ENCODE data around the gene PPM1A.

The PPM1A gene

GRCh38 chr14:60273956-60274355 is 24.9 kb downstream of the PPM1A start:
- DNase-seq (ENCODE audit: low read depth), result no peak
- no peak overlapping the region for H3K4me3 ChIP-seq (ENCODE audit: low read depth, low read length)
- TF ChIP-seq POLR2A (IDR thresholded peaks at IDR 0.05; ENCODE audit: extremely low read depth, insufficient read length), result no peak
- TF ChIP-seq, protein P1, sequence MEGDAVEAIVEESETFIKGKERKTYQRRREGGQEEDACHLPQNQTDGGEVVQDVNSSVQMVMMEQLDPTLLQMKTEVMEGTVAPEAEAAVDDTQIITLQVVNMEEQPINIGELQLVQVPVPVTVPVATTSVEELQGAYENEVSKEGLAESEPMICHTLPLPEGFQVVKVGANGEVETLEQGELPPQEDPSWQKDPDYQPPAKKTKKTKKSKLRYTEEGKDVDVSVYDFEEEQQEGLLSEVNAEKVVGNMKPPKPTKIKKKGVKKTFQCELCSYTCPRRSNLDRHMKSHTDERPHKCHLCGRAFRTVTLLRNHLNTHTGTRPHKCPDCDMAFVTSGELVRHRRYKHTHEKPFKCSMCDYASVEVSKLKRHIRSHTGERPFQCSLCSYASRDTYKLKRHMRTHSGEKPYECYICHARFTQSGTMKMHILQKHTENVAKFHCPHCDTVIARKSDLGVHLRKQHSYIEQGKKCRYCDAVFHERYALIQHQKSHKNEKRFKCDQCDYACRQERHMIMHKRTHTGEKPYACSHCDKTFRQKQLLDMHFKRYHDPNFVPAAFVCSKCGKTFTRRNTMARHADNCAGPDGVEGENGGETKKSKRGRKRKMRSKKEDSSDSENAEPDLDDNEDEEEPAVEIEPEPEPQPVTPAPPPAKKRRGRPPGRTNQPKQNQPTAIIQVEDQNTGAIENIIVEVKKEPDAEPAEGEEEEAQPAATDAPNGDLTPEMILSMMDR (IDR thresholded peaks at IDR 0.05; ENCODE audit: low read depth, low read length), result no peak
- no peak for TF ChIP-seq MYC (IDR thresholded peaks at IDR 0.05; ENCODE audit: low read depth, low read length)
- no peak for TF ChIP-seq MAX (IDR thresholded peaks at IDR 0.05; ENCODE audit: low read depth, low read length)

DNA sequence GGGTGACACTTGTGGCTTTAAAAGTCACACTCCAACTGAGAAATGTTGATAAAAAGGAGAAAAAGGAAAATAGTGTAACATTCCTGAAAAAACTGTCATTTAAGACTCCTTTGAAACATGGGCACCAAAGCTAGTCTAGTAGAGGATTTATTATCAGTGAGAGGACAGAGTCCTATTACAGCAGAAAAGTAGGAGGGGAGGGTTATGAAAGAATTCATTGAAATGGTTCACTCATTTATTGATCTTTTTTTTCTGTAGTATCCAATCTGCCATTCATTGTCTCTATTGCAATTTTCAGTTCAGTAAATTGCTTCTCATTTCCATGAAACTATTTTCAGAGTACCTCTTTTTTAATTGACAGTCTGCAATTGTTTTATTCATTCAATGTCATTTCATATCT is 25.4 kb downstream of the PPM1A start:
- no peak for TF ChIP-seq MAX (IDR thresholded peaks at IDR 0.05; ENCODE audit: low read depth, low read length)
- TF ChIP-seq MYC (IDR thresholded peaks at IDR 0.05; ENCODE audit: low read depth, low read length), result no peak
- TF ChIP-seq POLR2A (IDR thresholded peaks at IDR 0.05; ENCODE audit: extremely low read depth, insufficient read length), result no peak
- TF ChIP-seq, protein P1 (IDR thresholded peaks at IDR 0.05; ENCODE audit: low read depth, low read length), result no peak
- no peak overlapping the region for H3K4me3 ChIP-seq (ENCODE audit: low read depth, low read length)
- no peak for DNase-seq (ENCODE audit: low read depth)

DNA sequence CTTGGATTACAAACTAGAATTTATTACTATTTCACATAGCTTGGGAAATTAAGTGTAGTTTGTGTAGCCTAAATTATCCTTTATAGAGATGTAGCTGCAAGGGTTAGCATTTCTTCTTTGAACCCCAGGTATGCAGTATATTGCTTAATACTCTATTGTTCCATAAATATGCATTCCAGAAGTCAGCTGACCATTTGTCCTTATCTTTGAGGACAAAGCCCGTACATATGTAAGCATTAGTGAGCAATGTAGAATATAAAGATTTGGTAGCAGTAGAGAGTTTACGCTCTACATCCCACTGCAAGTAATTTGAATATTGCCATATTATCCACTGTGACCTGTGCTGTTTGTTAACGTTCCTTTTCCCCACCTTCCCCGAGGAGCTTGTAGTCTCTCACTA is 26.9 kb downstream of the PPM1A start:
- no peak for TF ChIP-seq MYC (IDR thresholded peaks at IDR 0.05; ENCODE audit: low read depth, low read length)
- H3K4me3 ChIP-seq (ENCODE audit: low read depth, low read length), result no peak overlapping the region
- DNase-seq (ENCODE audit: low read depth), result no peak

- H3K4me3 ChIP-seq (ENCODE audit: low read depth, low read length), result no peak overlapping the region
- TF ChIP-seq MAX (IDR thresholded peaks at IDR 0.05; ENCODE audit: low read depth, low read length) (no peak), POLR2A (IDR thresholded peaks at IDR 0.05; ENCODE audit: extremely low read depth, insufficient read length) (no peak), MYC (IDR thresholded peaks at IDR 0.05; ENCODE audit: low read depth, low read length) (no peak)
- TF ChIP-seq, protein P1 (IDR thresholded peaks at IDR 0.05; ENCODE audit: low read depth, low read length), result no peak
- no peak for DNase-seq (ENCODE audit: low read depth)
These were observed 27.3 kb downstream of the PPM1A start for GRCh38 chr14:60276347-60276746.

- no peak overlapping the region for H3K4me3 ChIP-seq (ENCODE audit: low read depth, low read length)
- TF ChIP-seq, protein P1 (IDR thresholded peaks at IDR 0.05; ENCODE audit: low read depth, low read length), result no peak
- TF ChIP-seq POLR2A (IDR thresholded peaks at IDR 0.05; ENCODE audit: extremely low read depth, insufficient read length) (no peak), MYC (IDR thresholded peaks at IDR 0.05; ENCODE audit: low read depth, low read length) (no peak), MAX (IDR thresholded peaks at IDR 0.05; ENCODE audit: low read depth, low read length) (no peak)
- DNase-seq (ENCODE audit: low read depth), result peak; percentile 14
These were observed 28.7 kb downstream of the PPM1A start for GRCh38 chr14:60277605-60278190.

GRCh38 chr14:60278350-60278749 is 29.3 kb downstream of the PPM1A start:
- no peak overlapping the region for H3K4me3 ChIP-seq (ENCODE audit: low read depth, low read length)
- DNase-seq (ENCODE audit: low read depth), result no peak

More at GRCh38 chr14:60278350-60278749, 29.3 kb downstream of the PPM1A start:
- TF ChIP-seq, protein P1 (IDR thresholded peaks at IDR 0.05; ENCODE audit: low read depth, low read length), result no peak
- no peak for TF ChIP-seq MYC (IDR thresholded peaks at IDR 0.05; ENCODE audit: low read depth, low read length)

All from NB4 (cell line).